ENCODE results near the gene EID3.

DNA sequence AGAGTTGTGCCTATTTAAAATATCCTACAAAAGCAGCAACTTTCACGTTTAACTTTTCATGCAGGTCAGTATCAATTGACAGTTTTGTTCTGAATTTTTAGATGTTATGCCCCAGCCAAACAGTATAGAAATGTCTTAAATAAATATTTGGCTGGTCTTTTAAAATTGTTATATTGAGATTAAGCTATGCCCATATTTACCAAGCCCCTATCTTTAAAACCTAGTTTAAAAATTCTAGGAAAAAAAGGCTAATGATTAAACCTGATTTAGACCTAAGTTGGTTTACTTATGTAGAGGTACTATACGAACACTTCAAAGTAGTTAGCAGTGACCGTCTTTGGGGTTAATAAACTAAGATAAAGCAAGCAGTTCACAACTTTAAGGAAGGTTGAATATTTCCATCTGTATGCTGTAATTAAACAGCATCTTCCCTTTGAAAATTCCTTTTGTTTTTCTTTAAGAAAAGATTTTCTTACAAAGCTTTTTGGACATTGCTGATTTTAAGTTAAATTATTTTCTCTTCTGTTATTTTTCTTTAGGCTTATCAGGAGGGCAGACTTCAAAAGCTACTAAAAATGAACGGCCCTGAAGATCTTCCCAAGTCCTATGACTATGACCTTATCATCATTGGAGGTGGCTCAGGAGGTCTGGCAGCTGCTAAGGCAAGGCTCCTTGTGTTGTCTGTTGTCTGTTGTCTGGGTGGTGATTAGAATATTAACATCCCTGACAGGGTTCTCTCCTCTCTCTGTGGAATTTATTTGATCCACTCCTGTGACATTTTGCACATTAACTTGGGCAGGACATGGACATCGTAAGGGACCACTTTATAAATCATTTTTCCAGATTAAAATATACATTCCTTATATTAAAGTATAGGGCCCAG lies 7.5 kb downstream of the EID3 start:
- TF ChIP-seq, protein P1, sequence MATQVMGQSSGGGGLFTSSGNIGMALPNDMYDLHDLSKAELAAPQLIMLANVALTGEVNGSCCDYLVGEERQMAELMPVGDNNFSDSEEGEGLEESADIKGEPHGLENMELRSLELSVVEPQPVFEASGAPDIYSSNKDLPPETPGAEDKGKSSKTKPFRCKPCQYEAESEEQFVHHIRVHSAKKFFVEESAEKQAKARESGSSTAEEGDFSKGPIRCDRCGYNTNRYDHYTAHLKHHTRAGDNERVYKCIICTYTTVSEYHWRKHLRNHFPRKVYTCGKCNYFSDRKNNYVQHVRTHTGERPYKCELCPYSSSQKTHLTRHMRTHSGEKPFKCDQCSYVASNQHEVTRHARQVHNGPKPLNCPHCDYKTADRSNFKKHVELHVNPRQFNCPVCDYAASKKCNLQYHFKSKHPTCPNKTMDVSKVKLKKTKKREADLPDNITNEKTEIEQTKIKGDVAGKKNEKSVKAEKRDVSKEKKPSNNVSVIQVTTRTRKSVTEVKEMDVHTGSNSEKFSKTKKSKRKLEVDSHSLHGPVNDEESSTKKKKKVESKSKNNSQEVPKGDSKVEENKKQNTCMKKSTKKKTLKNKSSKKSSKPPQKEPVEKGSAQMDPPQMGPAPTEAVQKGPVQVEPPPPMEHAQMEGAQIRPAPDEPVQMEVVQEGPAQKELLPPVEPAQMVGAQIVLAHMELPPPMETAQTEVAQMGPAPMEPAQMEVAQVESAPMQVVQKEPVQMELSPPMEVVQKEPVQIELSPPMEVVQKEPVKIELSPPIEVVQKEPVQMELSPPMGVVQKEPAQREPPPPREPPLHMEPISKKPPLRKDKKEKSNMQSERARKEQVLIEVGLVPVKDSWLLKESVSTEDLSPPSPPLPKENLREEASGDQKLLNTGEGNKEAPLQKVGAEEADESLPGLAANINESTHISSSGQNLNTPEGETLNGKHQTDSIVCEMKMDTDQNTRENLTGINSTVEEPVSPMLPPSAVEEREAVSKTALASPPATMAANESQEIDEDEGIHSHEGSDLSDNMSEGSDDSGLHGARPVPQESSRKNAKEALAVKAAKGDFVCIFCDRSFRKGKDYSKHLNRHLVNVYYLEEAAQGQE (IDR thresholded peaks at IDR 0.05; ENCODE audit: low read depth) = no peak
- TF ChIP-seq EP300 (IDR thresholded peaks at IDR 0.05; ENCODE audit: borderline replicate concordance) (no peak), FOXM1 (IDR thresholded peaks at IDR 0.05; ENCODE audit: borderline replicate concordance, low read depth) (no peak), TEAD4 (IDR thresholded peaks at IDR 0.05) (no peak), EGR1 (IDR thresholded peaks at IDR 0.05) (no peak), NFIC (IDR thresholded peaks at IDR 0.05) (no peak)
- TF ChIP-seq, protein P2, sequence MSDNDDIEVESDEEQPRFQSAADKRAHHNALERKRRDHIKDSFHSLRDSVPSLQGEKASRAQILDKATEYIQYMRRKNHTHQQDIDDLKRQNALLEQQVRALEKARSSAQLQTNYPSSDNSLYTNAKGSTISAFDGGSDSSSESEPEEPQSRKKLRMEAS (IDR thresholded peaks at IDR 0.05) = no peak

All from Ishikawa (cell line).